ENCODE results near the gene CSTPP1.

Gene CSTPP1

DNA sequence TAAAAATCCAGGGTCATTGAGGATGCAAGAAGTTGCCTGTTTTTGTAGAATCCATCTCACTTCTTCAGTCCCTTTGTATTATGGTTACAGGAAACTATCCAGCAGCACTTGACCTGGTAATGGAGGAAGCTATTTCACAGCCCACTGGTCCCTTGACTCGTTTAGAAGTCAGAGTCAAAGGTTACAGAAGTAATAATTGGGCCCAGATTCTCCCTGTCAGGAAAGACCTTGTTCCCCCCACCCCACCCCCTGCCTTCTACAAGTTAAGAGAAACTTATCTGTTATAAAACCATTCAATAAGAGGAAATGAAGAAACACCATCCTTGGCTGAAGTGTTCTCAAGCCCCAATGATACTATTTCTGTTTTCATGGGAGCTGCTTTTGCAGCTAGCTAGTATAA lies 65.8 kb downstream of the CSTPP1 start:
- Histone ChIP-seq H3K27me3 (ENCODE audit: insufficient read depth, poor library complexity, severe bottlenecking) (no peaks in the 10 kb centered on the region), H3K27ac (replicated peaks) (peak overlapping the region; percentile 39), H3K4me3 (replicated peaks; ENCODE audit: insufficient read depth, low read length) (no peak overlapping the region)
- peak in 1 of 2 experiments; percentile 9 for DNase-seq (ENCODE audit: low read depth in 1 of 2, low spot score in 1 of 2)
- TF ChIP-seq, protein P1, sequence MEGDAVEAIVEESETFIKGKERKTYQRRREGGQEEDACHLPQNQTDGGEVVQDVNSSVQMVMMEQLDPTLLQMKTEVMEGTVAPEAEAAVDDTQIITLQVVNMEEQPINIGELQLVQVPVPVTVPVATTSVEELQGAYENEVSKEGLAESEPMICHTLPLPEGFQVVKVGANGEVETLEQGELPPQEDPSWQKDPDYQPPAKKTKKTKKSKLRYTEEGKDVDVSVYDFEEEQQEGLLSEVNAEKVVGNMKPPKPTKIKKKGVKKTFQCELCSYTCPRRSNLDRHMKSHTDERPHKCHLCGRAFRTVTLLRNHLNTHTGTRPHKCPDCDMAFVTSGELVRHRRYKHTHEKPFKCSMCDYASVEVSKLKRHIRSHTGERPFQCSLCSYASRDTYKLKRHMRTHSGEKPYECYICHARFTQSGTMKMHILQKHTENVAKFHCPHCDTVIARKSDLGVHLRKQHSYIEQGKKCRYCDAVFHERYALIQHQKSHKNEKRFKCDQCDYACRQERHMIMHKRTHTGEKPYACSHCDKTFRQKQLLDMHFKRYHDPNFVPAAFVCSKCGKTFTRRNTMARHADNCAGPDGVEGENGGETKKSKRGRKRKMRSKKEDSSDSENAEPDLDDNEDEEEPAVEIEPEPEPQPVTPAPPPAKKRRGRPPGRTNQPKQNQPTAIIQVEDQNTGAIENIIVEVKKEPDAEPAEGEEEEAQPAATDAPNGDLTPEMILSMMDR (IDR thresholded peaks at IDR 0.05; ENCODE audit: insufficient read depth, low read length), result no peak
- peak; percentile 30; the same call in 1 of the 2 replicates for TF ChIP-seq SPI1 (IDR thresholded peaks at IDR 0.05; ENCODE audit: borderline replicate concordance, low read depth)

DNA sequence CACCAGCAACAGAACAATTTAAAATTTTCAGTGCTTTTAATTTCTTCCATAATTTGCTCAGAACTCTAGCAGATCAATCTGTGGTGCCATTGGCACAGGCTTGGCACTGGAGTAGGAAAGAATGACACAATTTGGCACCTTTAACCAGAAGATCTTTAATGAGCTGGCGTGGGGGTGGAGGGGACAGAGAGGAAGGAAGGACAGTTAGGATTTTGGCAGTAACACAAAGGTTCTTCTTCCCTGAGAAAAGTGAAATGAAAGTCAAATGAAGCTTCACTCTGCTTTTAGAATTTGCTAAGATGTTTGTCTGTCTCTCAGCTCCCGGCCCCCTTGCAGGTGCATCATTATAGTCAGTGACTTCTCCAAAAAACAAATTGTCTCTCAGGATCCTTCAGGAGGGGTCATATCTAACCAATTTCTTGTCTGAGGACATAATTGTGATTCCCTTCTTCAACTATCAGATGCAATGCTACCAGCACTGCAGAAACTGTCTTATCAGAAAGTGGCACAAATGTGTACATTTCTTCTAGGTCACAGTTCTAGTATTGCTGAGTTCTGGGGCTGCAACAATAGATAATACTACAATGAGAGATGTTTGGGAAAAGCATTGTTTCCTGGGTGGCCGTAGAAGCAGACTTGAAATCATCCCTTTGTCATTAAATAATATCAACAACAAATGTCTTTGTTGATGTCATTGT lies 66.8 kb downstream of the CSTPP1 start:
- peak; percentile 40 to 47 for DNase-seq (ENCODE audit: low read depth in 1 of 2, low spot score in 1 of 2)
- TF ChIP-seq, protein P1 (IDR thresholded peaks at IDR 0.05; ENCODE audit: insufficient read depth, low read length), result no peak
- TF ChIP-seq POLR2AphosphoS5 (IDR thresholded peaks at IDR 0.05; ENCODE audit: low read depth) (no peak), SPI1 (IDR thresholded peaks at IDR 0.05; ENCODE audit: borderline replicate concordance, low read depth) (no peak)
- Histone ChIP-seq H3K4me3 (replicated peaks; ENCODE audit: insufficient read depth, low read length) (no peak overlapping the region), H3K27ac (replicated peaks) (peak overlapping the region; percentile 39), H3K27me3 (ENCODE audit: insufficient read depth, poor library complexity, severe bottlenecking) (no peaks in the 10 kb centered on the region)

- peak overlapping the region; percentile 51 for H3K27ac ChIP-seq (replicated peaks)
- H3K27me3 ChIP-seq (ENCODE audit: insufficient read depth, poor library complexity, severe bottlenecking), result no peaks in the 10 kb centered on the region
- TF ChIP-seq REST (IDR thresholded peaks at IDR 0.05; ENCODE audit: insufficient replicate concordance, low read depth) (no peak), POLR2AphosphoS5 (IDR thresholded peaks at IDR 0.05; ENCODE audit: low read depth) (0 out of 2 replicates have a peak, but pooled peaks have one; percentile 16), SPI1 (IDR thresholded peaks at IDR 0.05; ENCODE audit: borderline replicate concordance, low read depth) (no peak), GABPA (IDR thresholded peaks at IDR 0.05; ENCODE audit: low read depth) (no peak)
- TF ChIP-seq, protein P1 (IDR thresholded peaks at IDR 0.05; ENCODE audit: insufficient read depth, low read length), result no peak
- H3K4me3 ChIP-seq (replicated peaks; ENCODE audit: insufficient read depth, low read length), result no peak overlapping the region
- DNase-seq (ENCODE audit: low read depth in 1 of 2, low spot score in 1 of 2), result peak; percentile 16 to 76
Measured at GRCh38 chr11:47004595-47005033, 68.1 kb downstream of the CSTPP1 start.

DNA sequence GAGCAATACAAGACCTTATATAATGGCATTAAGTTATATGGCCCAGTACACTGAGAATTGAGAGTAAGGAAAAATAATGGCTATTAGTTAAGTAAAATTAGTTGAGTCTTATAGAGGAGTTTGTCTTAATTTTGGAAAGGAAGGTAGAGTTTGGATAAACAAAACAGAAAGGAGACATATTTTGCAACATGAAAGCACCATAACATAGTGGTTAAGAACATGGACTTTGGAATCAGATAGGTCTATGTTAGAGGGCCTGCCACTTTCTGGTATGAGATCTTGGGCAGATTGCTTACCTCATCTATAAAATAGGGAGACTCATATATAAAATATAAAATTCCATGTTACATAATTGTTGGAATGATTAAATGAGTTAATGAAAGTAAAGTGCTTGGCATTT lies 68.9 kb downstream of the CSTPP1 start:
- TF ChIP-seq GABPA (IDR thresholded peaks at IDR 0.05; ENCODE audit: low read depth), result no peak
- TF ChIP-seq POLR2AphosphoS5 (IDR thresholded peaks at IDR 0.05; ENCODE audit: low read depth), result no peak
- no peak for TF ChIP-seq REST (IDR thresholded peaks at IDR 0.05; ENCODE audit: insufficient replicate concordance, low read depth)
- no peak for TF ChIP-seq SPI1 (IDR thresholded peaks at IDR 0.05; ENCODE audit: borderline replicate concordance, low read depth)
- TF ChIP-seq, protein P1 (IDR thresholded peaks at IDR 0.05; ENCODE audit: insufficient read depth, low read length), result no peak
- Histone ChIP-seq H3K27me3 (ENCODE audit: insufficient read depth, poor library complexity, severe bottlenecking) (no peaks in the 10 kb centered on the region), H3K4me3 (replicated peaks; ENCODE audit: insufficient read depth, low read length) (no peak overlapping the region), H3K27ac (replicated peaks) (peak overlapping the region; percentile 51)
- no peak for DNase-seq (ENCODE audit: low read depth in 1 of 2, low spot score in 1 of 2)

Measured in HL-60 (cell line).